GM12874 (cell line): ENCODE measurements around the gene PRM2.

Experiments used
- TF ChIP-seq, protein P1 (sequence below): IDR thresholded peaks from 2 replicates; pipeline ENCODE4 v1.5.1; 2011; ENCODE audit warnings: low read depth, mild to moderate bottlenecking, control low read depth, low read length, moderate library complexity; ENCODE audit not compliant: insufficient read depth

PRM2 gene

DNA sequence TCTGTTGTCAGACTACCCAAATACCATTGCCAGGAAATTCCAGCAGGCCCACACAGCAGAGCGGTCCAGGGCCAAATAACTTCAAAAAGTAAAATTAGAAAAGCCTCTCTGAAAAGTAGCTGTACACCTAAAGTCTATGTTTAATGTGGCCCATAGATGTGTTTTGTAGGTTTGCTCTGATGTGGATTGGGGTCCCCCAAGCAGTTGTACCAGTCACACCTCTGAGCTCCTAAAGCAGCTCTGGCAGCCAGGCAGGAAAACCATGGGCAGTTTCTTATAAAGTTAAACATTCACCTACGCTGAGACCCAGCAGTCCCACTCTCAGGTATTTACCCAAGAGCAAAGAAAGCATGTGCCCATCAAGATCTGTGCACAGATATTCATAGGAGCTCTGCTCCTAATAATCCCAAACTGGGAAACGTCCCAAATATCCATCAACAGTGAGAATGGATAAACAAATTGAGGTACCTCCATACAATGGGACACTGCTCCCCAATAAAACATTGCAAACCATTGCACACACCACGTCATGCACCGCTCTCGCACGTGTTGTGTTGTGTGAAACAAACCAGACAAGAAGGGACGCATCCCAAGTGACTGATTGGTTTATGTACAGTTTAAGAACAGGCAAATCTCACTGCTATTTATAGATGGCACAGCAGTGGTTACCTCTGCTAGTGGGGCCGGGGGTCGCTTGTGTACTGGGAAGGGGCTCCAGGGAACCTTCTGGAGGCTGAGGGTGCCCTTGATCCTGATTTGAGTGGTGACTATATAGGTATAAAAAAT lies 20.6 kb upstream of the PRM2 start:
- TF ChIP-seq, protein P1, sequence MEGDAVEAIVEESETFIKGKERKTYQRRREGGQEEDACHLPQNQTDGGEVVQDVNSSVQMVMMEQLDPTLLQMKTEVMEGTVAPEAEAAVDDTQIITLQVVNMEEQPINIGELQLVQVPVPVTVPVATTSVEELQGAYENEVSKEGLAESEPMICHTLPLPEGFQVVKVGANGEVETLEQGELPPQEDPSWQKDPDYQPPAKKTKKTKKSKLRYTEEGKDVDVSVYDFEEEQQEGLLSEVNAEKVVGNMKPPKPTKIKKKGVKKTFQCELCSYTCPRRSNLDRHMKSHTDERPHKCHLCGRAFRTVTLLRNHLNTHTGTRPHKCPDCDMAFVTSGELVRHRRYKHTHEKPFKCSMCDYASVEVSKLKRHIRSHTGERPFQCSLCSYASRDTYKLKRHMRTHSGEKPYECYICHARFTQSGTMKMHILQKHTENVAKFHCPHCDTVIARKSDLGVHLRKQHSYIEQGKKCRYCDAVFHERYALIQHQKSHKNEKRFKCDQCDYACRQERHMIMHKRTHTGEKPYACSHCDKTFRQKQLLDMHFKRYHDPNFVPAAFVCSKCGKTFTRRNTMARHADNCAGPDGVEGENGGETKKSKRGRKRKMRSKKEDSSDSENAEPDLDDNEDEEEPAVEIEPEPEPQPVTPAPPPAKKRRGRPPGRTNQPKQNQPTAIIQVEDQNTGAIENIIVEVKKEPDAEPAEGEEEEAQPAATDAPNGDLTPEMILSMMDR, result no peak

DNA sequence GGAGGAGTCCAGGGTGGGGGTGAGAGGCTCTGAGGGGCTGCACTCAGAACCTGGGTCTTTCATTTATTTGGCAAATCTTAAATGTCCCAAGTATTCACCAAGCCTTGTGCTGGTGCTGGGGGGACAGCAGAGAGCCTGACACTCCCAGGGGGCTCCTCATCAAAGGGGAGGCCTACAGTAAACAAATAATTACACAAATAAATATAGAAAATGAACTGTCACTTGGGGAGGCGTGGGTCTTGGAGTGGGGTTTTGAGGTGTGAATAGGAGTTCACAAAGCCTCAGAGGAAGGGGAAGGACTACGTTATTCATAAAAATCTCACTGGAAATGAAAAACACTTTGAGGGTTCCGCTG lies 20.0 kb upstream of the PRM2 start:
- TF ChIP-seq, protein P1, result no peak

DNA sequence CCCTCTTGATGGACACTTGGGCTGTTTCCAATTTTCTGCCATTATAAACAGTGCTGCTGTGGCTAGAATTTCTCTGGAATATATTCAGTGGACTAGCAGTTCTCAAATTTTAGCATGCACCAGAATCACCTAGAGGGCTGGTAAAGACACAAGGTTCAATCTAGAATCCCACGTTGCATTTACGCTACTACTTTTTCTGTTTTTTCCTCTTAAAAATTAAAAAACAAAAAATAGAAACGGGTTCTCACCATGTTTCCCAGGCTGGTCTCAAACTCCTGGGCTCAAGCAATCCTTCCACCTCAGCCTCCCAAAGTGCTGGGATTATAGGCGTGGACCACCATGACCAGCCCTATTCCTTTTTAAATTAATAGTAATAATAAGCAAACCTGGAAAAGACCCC lies 19.4 kb upstream of the PRM2 start:
- TF ChIP-seq, protein P1, result no peak

DNA sequence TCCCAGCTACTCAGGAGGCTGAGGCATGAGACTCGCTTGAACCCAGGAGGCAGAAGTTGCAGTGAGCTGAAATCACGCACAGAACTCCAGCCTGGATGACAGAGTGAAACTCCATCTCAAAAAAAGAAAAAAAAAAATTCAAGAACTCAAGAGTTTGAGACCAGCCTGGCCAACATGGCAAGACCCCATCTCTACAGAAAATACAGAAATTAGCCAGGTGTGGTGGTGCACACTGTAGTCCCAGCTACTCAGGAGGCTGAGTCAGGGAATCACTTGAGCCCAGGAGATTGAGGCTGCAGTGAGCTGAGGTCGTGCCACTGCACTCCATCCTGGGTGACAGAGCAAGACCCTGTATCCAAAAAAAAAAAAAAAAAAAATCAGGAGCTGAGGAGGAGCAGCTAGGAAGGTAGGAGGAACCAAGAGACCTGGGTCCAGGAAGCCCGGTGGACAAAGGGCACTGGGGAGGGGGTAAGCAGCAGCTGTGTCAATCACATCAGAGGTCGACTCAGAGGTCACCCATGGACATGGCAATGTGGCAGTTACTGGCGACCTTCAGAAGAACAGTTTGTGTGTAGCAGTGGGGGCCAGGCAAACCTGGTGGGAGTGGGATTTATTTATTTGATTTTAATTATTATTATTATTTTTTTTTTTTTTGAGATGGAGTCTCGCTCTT lies 15.9 kb upstream of the PRM2 start:
- TF ChIP-seq, protein P1, result no peak

DNA sequence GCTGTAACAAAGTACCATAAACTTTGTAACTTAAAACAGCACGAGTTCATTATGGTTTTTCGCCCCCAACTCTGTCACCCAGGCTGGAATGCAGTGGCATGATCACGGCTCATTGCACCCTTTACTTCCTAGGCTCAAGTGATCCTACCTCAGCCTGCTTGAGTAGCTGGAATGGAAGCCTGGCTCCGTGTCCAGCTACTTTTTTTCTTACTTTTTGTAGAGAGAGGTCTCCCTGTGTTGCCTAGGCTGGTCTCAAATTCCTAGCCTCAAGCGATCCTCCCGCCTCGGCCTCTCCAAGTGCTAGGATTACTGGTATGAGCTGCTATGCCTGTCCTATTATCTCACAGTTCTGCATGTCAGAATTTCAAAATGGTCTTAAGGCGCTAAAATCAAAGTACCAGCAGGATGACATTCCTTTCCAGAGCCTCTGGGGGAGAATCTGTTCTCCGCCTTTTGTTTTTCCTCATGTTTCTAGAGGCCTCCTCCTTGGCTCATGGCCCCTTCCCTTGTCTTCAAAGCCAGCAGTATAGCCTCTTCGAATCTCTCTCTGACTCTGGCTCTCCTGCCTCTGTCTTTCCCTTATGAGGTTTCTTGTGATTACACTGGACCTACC lies 14.9 kb upstream of the PRM2 start:
- TF ChIP-seq, protein P1, result no peak

DNA sequence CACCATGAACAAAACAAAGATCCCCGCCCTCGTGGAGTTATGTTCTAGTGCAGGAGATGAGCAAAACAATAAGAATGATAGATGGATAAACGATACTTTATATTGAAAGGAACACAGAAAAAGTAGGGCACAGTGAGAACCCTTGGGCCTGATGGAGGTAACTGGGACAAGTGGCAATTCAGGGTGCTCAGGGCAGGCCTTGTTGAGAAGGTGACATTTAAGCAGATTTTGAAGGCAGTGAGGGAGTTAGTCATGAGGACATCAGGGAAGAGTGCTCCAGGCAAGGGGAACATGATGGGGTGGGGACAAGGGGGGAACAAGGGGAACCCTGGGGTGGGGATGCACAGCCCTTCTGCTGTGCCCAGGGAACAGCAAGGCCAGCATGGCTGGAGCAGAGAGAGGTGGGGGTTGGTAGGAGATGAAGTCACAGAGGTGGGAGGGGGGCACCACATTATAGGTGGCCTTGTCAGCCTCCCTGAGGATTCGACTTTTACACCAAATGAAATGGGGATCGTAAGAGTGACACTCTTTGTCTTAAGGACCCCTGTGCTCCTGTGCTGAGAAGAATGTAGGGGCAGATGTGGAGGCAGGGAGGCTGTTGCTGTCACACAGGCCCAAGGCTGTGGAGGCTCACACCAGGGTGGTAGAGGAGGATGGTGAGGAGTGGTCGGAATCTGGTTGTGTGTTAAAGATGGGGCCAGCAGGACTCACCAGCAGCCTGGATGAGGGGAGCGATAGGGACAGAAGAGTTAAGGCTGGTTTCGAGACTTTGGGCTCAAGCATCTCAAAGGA lies 14.0 kb upstream of the PRM2 start:
- TF ChIP-seq, protein P1, result no peak

DNA sequence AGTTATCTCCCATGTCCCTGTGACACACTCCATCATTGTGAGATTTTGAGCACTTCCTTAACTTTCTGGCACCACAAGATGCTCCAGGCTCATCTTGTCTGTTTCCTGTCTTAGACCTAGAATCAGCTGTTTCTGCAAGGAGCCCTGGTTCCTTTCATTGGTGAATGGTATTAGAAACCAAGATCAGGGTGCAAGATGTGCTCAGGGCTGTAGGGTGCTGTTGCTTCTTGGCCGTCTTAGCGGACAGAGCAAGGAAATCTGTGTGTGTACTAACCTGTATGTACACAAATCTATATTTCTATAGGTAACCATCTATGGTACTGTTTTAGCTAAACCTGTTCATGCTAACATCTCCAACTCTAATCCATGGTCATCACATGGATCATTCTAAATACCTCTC lies 12.9 kb upstream of the PRM2 start:
- TF ChIP-seq, protein P1, result no peak
